Limb (tissue), 2 donors: ENCODE data around the gene LHFPL6.
A peak's percentile ranks its signal among the peaks of the same experiment; 100 is the strongest.

Experiments
- DNase-seq, 2 donors: peaks; one replicate each; pipeline ENCODE4 v3.0.0-alpha.2; 2016; ENCODE audit errors: extremely low spot score in 2 of 2

Gene LHFPL6

DNA sequence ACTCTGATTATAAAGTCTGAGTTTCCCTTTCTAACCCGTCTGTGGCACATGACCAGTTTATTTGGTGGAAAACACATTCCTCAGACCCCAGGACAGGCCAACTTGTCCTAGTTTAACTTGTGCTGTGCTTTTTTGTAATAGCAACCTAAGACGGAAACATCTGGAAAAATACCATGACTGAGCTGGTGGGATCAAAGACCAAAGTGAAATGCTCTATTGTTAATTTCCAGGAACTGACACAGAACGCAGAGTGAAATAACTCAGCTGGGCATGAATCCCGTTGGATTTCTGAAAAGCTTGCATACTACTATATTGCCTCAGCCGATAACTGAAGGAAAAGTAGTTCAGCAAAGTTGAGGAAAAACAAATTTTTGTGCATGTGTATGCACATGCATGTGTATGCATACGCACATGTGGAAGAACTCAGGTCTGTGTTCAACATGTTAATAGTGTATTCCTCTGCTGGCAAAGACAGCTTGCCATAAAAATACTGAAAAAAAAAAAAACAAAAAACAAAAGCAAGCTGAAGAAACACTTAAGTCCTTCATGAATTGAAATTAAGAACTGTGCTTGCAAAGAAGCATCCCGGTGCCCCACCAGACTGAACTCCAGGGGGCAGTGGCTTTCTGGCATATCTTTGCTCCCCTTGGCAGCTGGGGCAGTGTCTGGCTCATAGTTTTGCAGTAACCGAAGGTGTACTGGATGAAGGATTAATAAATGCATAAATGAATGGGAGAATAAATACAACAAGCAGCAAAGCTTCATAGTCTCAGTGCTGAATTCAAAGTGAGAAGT, 187.8 kb downstream of the LHFPL6 start:
- peak; percentile 58 to 79 for DNase-seq

DNA sequence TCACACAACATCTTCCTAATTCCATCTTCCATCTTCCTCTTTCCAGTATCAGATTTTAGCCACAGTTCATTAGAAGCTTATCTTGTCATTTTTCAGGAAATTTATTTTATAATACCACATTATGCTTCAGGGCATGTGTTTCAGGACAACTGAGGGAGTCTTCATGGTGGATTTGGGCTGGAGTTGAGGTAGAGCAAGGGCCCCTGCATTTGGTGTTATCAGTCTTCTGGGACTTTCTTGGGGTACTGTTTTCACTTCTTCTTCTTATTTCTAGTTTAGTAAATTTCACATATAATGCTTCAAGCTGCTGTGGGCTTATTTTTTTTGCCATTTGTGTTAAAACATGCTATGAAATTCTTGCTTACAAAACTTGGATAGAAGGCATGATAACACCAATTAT, 188.7 kb downstream of the LHFPL6 start:
- DNase-seq, result no peak

DNA sequence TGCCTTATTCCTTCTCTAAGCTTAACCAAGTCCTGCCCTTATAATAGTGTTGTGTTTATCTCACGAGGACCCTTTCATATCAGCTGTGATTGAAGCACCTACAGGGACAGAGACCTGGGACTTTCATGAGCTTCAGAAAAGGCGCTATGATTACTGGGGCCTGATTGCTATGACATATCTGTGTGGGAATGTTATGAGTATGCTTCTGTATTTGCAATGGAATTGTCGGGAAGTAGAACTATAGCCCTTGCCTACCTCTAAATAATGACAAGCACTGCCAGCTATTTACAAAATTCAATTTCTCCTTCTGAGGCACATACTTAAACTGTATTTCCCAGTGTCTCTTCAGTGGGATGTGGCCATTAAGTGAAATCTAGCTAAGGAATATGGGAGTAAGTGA, 191.5 kb downstream of the LHFPL6 start:
- no peak for DNase-seq

DNA sequence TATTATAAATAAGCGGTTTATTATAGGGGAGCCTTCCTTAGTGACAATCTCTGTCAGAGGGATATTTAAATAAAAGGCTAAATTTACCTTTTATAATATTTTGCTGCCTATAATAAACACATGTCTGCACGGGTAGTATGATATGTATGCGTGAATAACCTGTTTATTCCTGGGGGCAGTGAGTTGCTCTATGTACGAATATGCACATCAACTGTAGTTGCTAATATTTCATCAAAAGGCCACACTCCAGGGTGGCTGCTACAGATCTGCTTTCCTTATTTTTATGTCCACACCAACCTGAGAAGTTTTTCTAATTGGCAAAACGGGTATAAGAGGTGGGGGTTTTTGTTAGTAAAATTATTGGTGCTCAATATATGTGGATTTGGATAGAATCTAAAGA, 192.0 kb downstream of the LHFPL6 start:
- DNase-seq, result no peak

DNA sequence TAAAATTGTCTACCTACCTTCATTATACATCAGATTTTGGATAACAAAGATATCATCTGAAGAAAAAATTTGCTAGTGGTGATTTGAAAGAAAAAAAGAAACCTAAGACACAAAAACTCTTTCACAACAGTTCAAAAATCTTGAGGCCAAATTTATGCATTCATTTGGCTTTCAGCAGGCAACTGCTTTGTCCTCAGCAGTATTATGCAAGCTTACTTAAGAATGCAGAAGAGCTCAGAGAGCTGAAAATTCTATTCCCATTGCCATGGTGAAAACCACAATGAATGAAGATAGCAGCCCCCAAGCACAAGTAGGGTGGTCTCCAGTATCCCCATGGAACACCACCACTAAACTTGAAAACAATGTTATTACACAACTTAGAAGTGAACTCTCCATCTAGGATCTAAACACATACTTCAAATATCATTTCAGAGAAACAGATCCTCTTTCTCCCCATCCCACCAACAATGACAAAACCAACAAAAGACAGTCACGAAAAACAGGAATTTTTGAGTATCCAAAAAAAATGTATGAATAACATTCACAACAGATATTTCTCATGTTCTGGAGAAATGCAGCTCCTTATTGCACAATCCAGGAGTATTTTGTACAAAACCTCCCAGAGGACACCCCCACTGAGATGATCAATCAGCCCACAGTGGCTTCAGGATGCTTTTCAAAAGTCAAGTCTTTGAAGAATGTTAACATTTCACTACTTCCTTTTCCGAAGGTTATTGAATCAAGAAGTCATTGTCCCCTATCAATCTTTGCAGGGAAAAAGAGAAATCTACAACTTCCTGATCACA, 192.7 kb downstream of the LHFPL6 start:
- no peak for DNase-seq

DNA sequence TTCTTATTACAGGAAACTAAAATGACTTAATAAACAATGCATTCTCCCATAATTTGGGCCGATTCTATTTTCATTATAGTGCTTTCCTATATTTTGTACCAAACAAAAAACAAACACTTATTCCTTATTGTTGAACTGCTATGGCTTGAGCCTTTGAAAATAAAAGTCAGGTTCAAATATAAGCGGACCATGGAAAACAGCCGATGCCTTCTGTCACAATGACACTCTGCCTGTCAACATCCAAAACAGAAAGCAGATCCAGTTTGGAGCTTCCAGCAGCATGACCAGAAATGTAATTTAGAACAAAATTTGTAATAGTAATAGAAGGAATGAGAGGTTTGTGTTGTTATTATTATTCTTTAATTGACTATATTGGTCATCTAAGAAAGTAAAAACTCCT, 194.5 kb downstream of the LHFPL6 start:
- DNase-seq, result no peak

DNA sequence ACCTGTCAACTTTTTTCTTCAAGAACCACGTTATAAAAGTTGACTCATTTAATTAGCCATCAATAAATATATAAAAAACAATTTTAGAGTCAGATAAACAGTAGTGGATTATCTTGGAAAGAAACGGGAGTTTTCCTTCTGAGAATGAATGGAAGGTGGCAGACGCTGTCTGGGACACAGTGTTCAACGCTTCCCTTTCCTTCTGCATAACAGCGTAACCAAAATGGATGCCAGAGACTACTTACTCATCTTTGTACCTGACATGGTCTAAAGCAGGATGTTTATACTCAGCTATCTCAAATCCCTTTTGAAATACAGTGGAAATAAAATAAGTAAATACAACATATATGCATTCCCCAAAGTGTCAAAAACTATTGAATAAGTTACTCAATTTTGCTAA, 195.2 kb downstream of the LHFPL6 start:
- no peak for DNase-seq

DNA sequence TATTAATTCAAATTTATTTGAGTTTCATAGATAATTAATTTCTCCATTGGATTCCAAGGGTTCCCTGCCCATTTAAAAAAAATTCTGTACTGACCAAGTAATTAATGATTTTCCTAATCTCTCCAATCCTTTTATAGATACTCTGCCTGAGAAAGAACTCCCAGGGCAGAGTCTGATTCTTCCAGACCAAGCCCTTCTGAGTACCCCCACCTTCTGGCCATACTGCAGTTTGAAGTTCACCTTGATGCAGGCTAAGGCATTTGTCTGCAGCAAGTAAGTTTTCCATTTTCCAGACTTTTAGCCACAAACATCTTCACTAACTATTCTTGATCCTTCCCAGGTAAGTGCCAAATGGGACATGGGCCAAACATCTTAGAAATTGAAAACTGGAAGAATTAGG, 195.9 kb downstream of the LHFPL6 start:
- DNase-seq, result no peak

DNA sequence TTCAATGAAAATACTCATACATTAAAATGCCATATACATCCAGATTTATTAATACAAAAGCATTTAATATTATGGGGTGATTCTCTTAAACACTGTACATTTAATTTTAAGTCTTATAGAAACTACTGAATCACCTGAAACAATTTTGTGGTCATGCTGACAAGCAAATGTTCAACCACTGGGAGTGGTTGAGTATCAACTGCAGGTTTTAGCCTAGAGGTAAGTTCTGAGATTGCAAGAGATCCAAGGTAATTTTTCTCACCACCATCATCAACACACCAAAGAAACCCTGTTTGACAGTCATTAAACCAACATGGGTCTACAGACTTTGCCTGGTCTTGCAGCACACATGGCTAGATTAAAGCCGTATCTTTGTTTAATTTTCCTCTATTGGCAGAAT, 196.3 kb downstream of the LHFPL6 start:
- DNase-seq, result no peak

DNA sequence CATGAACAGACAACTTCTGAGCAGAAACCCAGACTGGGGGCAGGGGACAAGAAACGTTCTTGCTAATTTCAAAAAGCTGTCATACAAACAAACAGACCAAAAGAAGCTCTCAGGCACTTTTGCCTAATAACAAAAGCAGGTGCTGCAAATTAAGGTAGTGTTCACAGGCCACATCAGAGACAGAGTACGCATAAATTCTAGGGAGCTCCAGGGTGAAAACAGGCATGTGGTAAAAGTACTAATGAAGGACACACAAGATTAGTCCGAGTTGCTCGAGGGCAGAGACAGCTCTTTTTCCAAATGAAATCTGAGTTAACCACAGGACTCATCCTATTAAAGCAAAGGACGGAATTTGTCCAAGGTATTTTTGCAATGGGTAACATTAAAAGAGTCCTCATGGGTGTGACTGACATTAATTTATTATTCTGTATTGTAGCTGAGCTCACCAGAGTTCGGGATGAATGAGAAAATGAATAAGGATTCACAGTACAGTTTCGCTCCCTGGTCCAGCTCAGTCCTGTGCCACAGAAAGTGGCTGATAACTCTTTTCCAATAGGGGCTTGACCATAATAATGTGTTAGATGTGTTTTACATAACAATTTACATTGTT, 197.3 kb downstream of the LHFPL6 start:
- DNase-seq, result no peak

DNA sequence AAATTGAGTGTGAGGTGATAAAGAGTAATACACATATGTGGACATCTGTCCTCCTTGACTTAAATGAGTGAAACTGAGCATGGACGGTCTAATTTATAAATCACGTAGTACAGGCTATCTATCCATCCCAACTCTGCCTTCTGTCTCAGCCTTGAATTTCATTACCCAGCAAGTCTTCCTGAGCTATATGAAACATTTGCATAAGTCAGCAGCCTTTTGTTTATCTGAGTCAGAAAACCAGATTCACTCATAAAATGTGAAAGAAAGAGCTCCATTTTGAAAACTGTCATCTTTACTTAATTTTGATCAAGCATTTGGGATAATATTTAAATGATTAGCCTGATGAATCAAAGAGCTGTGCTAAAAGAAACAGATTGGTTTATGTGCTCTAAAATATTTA, 197.9 kb downstream of the LHFPL6 start:
- DNase-seq, result no peak

DNA sequence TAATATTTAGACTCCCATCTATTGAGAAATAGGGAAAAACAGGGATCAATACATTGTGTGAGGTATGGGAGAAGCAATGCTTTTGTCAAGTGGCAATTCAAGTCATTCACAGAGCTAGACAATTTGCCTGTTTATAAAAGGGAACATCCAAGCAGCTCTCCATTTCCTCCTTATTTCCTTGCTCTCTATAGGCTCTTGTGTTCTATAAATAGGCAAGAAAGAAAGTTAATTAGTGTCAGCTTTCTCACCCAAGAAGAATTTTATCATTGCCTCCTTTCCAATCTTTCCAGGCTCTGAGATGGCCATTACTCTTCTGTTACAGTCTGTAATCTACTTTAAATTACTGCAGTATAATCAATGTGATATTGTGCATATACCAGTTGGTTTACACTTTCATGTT, 199.9 kb downstream of the LHFPL6 start:
- DNase-seq, result no peak

DNA sequence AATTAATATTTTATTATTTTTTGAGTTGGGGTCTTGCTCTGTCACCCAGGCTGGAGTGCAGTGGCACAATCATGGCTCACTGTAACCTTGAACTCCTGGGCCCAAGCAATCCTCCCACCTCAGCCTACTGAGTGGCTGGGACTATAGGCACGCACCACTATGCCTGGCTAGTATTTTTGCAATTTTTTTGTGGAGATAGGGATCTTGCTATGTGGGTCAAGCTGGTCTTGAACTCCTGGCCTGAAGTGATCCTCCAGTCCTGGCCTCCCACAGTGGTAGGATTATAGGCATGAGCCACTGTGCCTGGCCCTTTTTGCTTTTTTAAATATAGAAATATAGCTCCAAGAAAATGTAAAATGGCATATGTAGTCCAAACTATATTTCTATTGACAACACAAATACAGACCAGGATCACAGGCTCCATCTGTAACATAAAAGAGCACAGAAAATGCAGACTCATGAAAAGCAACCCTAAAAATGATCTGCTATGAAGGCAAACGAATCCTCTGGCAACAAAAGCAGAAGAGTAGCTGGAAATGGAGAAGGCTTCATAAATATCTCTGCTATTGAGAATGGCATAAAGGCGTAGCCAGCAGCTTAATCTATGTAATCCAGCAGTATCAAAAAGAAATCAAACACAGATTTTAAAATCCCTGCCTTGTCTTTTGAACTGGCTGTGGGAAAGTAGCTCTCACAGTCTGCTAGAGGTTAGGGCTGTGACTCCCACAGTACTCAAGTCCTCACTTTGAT, 200.6 kb downstream of the LHFPL6 start:
- DNase-seq, result no peak

DNA sequence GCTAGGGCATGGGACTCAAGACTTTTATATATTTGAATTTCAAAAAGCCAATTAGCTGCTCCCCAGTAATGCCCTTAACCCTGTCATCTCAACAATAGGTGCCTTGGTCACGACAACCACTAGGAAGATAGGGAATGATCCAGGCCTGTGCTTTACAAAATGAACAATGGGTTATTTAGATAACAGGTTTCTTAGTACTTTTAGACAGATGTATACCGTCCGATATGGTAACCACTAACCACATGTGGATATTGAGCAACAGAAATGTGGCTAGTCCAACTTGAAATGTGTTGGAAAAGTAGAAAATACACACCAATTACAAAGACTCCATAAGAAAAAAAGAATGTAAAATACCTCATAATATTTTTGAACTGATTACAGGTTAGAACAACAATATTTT, 201.2 kb downstream of the LHFPL6 start:
- DNase-seq, result no peak

DNA sequence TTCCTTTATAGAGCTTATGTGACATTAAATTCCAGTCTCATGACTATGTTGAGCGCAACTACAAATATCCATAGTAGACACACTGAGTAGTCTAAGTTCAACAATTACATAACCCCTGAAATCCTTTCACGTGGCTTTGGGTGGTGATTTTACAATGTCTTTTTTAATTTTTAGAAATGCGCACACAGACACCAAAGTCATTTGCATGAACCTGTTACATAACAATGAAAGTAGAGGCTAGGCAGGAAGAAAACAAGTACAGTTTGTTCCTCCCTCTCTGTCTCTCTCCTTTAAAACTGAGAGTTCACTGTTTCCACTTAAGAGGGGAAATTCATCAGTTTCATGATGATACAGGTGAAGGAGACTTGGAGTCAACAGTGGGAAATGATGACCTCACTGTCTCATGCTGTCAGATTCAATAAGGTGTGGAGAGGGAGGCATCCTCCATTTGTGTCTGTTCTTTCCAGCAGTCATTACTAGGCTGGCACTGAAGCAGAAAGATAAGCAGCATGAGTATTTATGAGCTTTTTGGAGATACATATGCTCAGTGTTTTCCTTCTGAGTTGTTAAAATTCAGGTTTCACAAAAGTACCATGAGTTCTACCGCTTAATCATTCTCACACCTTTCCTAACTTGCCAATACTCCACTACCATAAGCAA, 201.8 kb downstream of the LHFPL6 start:
- DNase-seq, result no peak

DNA sequence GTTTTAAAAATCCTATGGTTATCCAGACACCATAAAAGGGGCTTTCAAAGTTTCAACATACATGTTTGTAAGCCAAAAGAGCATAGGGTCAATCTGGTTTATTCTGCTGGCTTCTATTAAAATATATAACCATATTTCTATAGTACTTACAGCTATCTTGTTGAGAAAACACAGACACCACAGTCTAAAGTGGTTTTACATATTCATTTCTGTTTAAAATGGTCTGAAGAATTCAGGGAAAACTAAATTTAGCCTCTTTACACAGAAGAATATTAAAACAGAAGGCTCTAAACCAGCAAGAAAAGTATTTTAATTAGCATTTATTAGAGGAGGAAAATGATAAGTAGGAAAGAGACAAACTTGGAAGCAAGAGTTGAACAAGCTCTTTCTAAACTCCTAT, 203.9 kb downstream of the LHFPL6 start:
- no peak for DNase-seq

DNA sequence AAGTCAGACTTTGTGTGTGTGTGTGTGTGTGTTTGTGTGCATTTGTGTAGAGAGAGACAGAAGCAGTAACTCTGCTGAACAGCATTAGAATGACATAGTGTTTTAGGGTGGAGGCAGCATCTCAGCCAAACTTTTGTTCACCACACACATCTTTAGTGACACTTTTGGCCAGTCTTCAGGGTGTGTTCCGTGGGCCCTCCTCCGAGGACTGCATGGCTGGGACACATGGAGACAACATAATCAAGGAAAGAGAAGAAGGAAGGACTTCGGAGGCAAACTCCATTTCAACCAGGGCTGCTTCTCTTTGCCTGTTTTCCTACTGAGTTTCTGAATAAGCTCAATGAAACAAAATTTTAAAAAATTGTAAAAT, 205.1 kb downstream of the LHFPL6 start:
- no peak for DNase-seq

DNA sequence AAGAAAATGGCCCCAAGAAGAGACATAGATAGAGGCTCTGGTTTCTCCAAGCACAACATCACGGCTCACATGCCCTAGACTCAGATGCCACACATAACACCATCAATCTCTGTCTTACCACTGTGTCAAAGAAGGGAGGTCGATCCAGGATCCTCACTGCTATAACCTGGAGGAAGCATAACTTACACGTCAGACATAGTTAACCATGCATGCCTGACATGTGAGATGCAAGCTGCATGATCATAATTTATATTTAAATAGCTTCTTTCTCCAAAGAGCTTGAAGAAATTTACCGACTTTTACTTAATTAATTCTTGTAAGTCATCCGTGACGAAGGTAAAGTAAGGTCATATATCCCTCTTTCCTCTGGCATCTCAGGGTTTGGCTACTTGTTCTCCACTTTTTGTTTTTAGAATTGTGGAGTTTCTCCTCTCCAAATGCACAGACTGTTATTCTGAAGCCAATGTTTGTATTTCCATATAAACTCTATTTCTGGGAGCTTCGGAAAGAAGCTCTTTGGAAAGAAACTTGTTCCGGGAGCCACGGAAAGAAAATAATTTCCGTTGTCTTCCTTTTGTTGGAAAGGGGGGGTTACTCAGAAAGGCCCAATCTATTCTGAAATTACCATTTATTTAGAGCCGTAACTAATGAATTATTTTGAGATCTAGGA, 205.6 kb downstream of the LHFPL6 start:
- DNase-seq, result no peak

DNA sequence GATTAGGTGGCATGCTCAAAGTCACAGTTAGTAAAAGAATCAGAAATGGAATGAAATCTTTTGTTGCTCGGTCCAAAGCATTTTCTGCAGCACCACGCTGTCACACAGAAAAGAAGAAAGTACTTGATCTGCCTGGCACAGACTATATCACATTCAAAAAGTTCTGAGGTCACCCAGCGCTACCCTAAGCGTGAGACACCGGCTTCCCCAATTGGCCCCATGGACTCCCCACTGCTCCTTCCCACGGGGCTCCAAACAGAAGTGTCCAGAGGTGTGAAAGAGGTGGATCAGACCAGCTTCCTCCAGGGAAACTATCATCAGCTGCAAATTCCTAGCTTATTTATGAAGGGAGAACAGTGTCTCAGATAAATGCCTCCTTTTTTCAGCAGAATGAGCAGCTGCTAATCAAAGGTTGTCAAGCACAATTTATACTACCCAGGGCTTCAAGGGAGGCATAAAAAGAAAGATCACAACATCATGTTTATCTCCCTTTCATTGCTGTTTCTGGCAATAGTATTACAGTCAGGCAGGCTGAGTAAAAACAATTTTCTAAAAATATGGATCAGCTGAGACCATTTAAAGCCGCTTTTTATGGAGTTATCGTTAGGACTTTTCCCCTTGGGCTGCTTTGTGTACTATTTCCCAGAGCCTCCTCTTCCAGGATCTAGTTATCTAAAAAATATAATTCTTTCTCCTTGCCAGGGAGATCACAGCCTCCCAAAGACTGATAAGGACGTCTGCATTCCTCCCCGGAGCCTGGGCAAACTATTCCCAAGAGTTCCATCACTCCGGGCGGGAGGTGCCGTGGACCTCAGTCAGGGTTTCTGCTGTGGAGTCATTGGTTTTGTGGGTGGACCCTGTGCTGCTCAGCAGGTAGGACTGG, 208.0 kb downstream of the LHFPL6 start:
- no peak for DNase-seq

DNA sequence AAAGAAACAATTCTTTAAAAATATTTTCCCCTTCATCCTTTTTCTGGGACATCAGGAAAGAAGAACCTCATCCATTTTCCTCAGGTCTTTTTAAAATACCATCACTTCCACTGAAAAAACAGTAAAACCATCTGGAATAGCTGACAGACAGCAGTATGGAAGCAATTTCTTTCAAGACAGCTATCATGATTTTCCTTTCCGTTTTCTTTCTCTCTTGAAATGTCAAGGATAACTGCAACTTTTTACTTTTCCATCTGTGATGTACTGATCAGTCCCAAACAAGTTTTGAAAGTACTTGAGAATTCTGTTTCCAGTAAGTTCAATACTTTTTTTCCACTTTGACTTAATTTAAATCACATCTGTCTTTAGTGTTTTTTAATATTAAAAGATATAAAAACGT, 211.2 kb downstream of the LHFPL6 start:
- no peak for DNase-seq
